ENCODE measurements around the gene HOXD3. TPM values are rescaled to one million over a fixed set of nuclear protein-coding genes. Genes with fewer than 3 reads are reported as not detected.

HOXD3 gene
- total RNA-seq, 8 experiments from 2014 or later: 8.9 to 47.6 (median 22.3) TPM

Other genes starting within 250 kb of the HOXD3 start
- 10 to 100 TPM; 12.4 to 51.7 (median 34.9) TPM for gene LNPK, start 155.0 kb upstream of the HOXD3 start, total RNA-seq
- under 1 TPM in 7 of 8 experiments, not detected in 1; 0.04 to 0.21 (median 0.09) TPM for gene EVX2, start 73.3 kb upstream of the HOXD3 start, total RNA-seq
- gene HOXD13, start 64.6 kb upstream of the HOXD3 start, total RNA-seq: 1 to 10 TPM in 1 of 8 experiments, under 1 TPM in 5, not detected in 2; 0.05 to 7.1 (median 0.28) TPM
- 1 to 10 TPM in 1 of 8 experiments, under 1 TPM in 2, not detected in 5; 0.13 to 1.2 (median 0.33) TPM for gene HOXD12, start 57.5 kb upstream of the HOXD3 start, total RNA-seq
- gene HOXD11, start 50.0 kb upstream of the HOXD3 start, total RNA-seq: 10 to 100 TPM in 1 of 8 experiments, under 1 TPM in 2, not detected in 5; 0.42 to 38.1 (median 0.52) TPM
- 10 to 100 TPM in 1 of 8 experiments, 1 to 10 TPM in 1, under 1 TPM in 4, not detected in 2; 0.11 to 22.3 (median 0.61) TPM for gene HOXD10, start 40.5 kb upstream of the HOXD3 start, total RNA-seq
- gene HOXD9, start 34.6 kb upstream of the HOXD3 start, total RNA-seq: 10 to 100 TPM in 1 of 8 experiments, 1 to 10 TPM in 7; 2.9 to 11.9 (median 5.7) TPM
- gene HOXD8, start 27.6 kb upstream of the HOXD3 start, total RNA-seq: 10 to 100 TPM; 18.1 to 45.0 (median 28.9) TPM
- gene HOXD4, start 5.8 kb upstream of the HOXD3 start, total RNA-seq: 10 to 100 TPM in 7 of 8 experiments, 1 to 10 TPM in 1; 6.6 to 51.2 (median 20.2) TPM
- 1 to 10 TPM in 7 of 8 experiments, under 1 TPM in 1; 0.43 to 6.2 (median 2.6) TPM for gene HOXD1, start 31.4 kb downstream of the HOXD3 start, total RNA-seq
- 10 to 100 TPM; 46.0 to 69.5 (median 59.2) TPM for gene MTX2, start 112.1 kb downstream of the HOXD3 start, total RNA-seq